Thyroid gland (tissue), 4 donors: ENCODE results near the gene ST7L. TPM values are rescaled to one million over a fixed set of nuclear protein-coding genes. Genes with fewer than 3 reads are reported as not detected.
"Not testable (repeated sequence)": the region's sequence is repeated elsewhere in the genome, so short reads cannot be mapped to it uniquely, and the experiment has no call there.

Source experiments
- DNase-seq, 2 donors: peaks; one replicate each; pipeline ENCODE4 v3.0.0-alpha.2; 2019
- H3K27ac ChIP-seq, 3 donors: fragments of 200-600 bp; sonication (generic); 1 replicate in 2 of 3; 2 replicates in 1 of 3; pipeline ENCODE4 v1.5.1; 2016 to 2019; ENCODE audit warnings: mild to moderate bottlenecking in 1 of 3, moderate library complexity in 1 of 3
- H3K27me3 ChIP-seq: fragments of 200-600 bp; sonication (generic); one replicate; pipeline ENCODE4 v1.5.1; 2019
- H3K36me3 ChIP-seq, 2 donors: fragments of 200-600 bp; sonication (generic); one replicate each; pipeline ENCODE4 v1.5.1; 2016 to 2019
- H3K4me1 ChIP-seq, 2 donors: fragments of 200-600 bp; sonication (generic); one replicate each; pipeline ENCODE4 v1.5.1; 2017 to 2019
- H3K4me3 ChIP-seq, 3 donors: fragments of 200-600 bp; sonication (generic); replicated peaks in 1 of 3; 1 replicate in 2 of 3; 2 replicates in 1 of 3; pipeline ENCODE4 v1.5.1; 2016; ENCODE audit warnings: mild to moderate bottlenecking in 1 of 3
- H3K9me3 ChIP-seq: fragments of 200-600 bp; sonication (generic); one replicate; pipeline ENCODE4 v1.5.1; 2017
- CTCF ChIP-seq, 6 experiments: fragments of 200-600 bp in 3 of 6; fragments of 450-650 bp in 3 of 6; sonication (generic) in 3 of 6; IDR thresholded peaks; one replicate each; pipeline ENCODE4 v1.5.1; 2016 to 2019; ENCODE audit warnings: antibody characterized with exemption in 6 of 6, mild to moderate bottlenecking in 2 of 6, inconsistent platforms in 1 of 6, moderate library complexity in 1 of 6
- POLR2A ChIP-seq, 2 donors: fragments of 450-650 bp; IDR thresholded peaks; one replicate each; pipeline ENCODE4 v1.6.1; 2017; ENCODE audit warnings: antibody characterized with exemption in 2 of 2, mild to moderate bottlenecking in 2 of 2, moderate library complexity in 1 of 2
- WGBS, 2 donors: methylation state at CpG; one replicate each; pipeline ENCODE4 v1.1.5; 2017; 5-methylcytosine and 5-hydroxymethylcytosine counted together
- intact Hi-C: fragments of 100-400 bp; cut with DNase I; formaldehyde crosslinking; loops from one replicate; pipeline ENCODE4 v1.15.1; 2023
- total RNA-seq, 4 donors: library from RNA; depleted of rRNA; stranded (reverse); fragments of >200 nt; gene quantifications; one replicate each; pipeline ENCODE4 v1.2.3, GENCODE V29; 2016

ST7L gene
- total RNA-seq, 4 donors from 2014 or later = 27.3 to 46.4 (median 44.9) TPM

DNA sequence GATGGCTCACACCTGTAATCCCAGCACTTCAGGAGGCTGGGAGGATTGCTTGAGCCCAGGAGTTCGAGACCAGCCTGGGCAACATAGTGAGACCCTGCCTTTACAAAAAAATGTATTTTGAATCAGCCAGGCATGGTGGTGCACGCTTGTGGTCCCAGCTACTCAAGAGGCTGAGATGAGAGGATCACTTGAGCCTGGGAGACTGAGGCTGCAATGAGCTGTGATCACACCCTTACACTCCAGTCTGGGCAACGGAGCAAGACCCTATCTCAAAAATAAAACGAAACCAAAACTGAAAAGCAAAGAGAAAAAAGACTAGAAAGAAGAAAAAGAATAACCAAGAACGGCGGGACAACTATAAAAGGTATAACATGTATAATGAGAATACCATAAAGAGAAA, 125.6 kb downstream of the ST7L start:
- H3K4me3 ChIP-seq = no peak overlapping the region
- no peak for DNase-seq
- WGBS, 2 donors = 76 to 77% methylated on average over 6 of the region's 6 CpGs
- intact Hi-C loops = no loop called here
- no peak overlapping the region for H3K27ac ChIP-seq
- no peaks in the 10 kb centered on the region for H3K27me3 ChIP-seq
- no peaks in the 10 kb centered on the region for H3K4me1 ChIP-seq
- H3K36me3 ChIP-seq = no peaks in the 10 kb centered on the region
- TF ChIP-seq CTCF (IDR thresholded peaks at IDR 0.05) = no peak
- no peak for TF ChIP-seq POLR2A (IDR thresholded peaks at IDR 0.05)
- H3K9me3 ChIP-seq = no peaks in the 10 kb centered on the region

DNA sequence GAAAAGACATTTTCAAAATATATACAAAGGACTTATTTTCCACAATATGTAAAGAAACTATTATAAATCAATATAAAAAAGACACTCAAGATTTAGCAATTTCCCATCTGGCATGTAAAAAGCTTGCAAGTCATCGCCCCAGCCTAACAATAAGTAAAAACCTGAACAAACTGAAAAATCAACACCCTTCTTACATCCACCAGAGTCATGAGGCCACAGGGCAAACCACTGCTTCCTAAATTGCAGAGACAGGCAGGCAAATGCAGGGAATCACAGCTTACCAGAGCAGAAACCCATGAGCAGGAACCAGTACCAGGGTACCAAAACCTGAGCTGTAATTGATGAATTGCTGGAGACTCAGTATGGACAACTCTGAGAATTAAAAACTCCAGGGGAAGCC, 126.9 kb downstream of the ST7L start:
- WGBS, 2 donors = 86 to 91% methylated on average over 1 of the region's 1 CpG
- H3K4me1 ChIP-seq = no peaks in the 10 kb centered on the region
- H3K27ac ChIP-seq = no peak overlapping the region
- H3K27me3 ChIP-seq = no peaks in the 10 kb centered on the region
- no peak overlapping the region for H3K4me3 ChIP-seq
- no peaks in the 10 kb centered on the region for H3K36me3 ChIP-seq
- intact Hi-C loops = no loop called here
- no peaks in the 10 kb centered on the region for H3K9me3 ChIP-seq
- DNase-seq = no peak
- no peak for TF ChIP-seq CTCF (IDR thresholded peaks at IDR 0.05)
- TF ChIP-seq POLR2A (IDR thresholded peaks at IDR 0.05) = no peak

GRCh38 chr1:112488141-112488540, 130.8 kb downstream of the ST7L start:
- no peaks in the 10 kb centered on the region for H3K9me3 ChIP-seq
- intact Hi-C loops = no loop called here
- no peaks in the 10 kb centered on the region for H3K27me3 ChIP-seq
- 91 to 95% methylated on average over 5 of the region's 5 CpGs for WGBS, 2 donors
- no peak for DNase-seq
- H3K4me1 ChIP-seq = no peaks in the 10 kb centered on the region
- no peak overlapping the region for H3K4me3 ChIP-seq
- no peaks in the 10 kb centered on the region for H3K36me3 ChIP-seq
- TF ChIP-seq CTCF (IDR thresholded peaks at IDR 0.05) (no peak), POLR2A (IDR thresholded peaks at IDR 0.05) (no peak)
- no peak overlapping the region for H3K27ac ChIP-seq

DNA sequence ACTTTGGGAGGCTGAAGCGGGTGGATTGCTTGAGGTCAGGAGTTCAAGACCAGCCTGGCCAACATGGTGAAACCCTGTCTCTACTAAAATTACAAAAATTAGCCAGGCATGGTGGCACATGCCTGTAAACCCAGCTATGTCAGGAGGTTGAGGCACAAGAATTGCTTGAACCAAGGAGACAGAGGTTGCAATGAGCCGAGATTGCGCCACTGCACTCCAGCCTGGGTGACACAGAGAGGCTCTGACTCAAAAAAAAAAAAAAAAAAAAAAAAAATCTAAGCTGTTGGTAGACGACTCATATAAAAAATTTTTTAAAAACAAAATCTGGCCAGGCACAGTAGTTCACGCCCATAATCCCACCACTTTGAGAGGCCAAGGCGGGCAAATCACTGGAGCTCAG, 131.3 kb downstream of the ST7L start:
- H3K9me3 ChIP-seq, H3K27ac ChIP-seq, H3K4me1 ChIP-seq, H3K4me3 ChIP-seq, H3K27me3 ChIP-seq, DNase-seq, intact Hi-C loops, H3K36me3 ChIP-seq: not testable (repeated sequence)
- 91 to 96% methylated on average over 6 of the region's 6 CpGs for WGBS, 2 donors

DNA sequence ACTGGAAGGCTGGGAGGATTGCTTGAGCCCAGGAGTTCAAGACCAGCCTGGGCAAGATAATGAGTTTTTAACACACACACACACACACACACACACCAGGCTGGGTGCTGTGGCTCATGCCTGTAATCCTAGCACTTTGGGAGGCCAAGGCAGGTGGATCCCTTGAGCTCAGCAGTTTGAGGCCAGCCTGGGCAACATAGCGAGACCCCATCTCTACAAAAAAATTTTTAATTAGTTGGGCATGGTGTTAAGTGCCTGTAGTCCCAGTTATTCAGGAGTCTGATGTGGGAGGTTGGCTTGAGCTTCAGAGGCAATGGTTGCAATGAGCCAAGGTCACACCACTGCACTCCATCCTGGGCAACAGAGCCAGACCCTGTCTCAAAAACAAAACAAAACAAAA, 132.9 kb downstream of the ST7L start:
- intact Hi-C loops, H3K4me3 ChIP-seq, DNase-seq, H3K36me3 ChIP-seq, H3K27ac ChIP-seq, H3K27me3 ChIP-seq, H3K9me3 ChIP-seq, H3K4me1 ChIP-seq: not testable (repeated sequence)
- 82 to 91% methylated on average over 1 of the region's 1 CpG for WGBS, 2 donors

GRCh38 chr1:112478314-112478713, 140.6 kb downstream of the ST7L start:
- intact Hi-C loops = no loop called here
- no peaks in the 10 kb centered on the region for H3K4me1 ChIP-seq
- no peak overlapping the region for H3K27ac ChIP-seq
- H3K9me3 ChIP-seq = no peaks in the 10 kb centered on the region
- no peak for DNase-seq
- no peak overlapping the region for H3K4me3 ChIP-seq
- TF ChIP-seq CTCF (IDR thresholded peaks at IDR 0.05) (no peak), POLR2A (IDR thresholded peaks at IDR 0.05) (no peak)
- H3K36me3 ChIP-seq = no peaks in the 10 kb centered on the region
- H3K27me3 ChIP-seq = no peaks in the 10 kb centered on the region
- WGBS, 2 donors = 94 to 96% methylated on average over 1 of the region's 1 CpG
